A673 (cell line): ENCODE measurements around the gene SHISAL1. TPM values are rescaled to one million over a fixed set of nuclear protein-coding genes. Genes with fewer than 3 reads are reported as not detected.

ENCODE experiments used
- BruUV-seq: library from RNA; stranded (reverse); fragments of 400-500 nt; replicated peaks from 2 replicates; lab custom pipeline; 2021; lab: Mats Ljungman, UMichigan
- CTCF ChIA-PET: fragments of 300-600 bp; sonication (Branson Sonifier 250); formaldehyde crosslinking; loops from one replicate; lab custom pipeline; 2022; ENCODE audit warnings: antibody characterized with exemption; lab: Charles Lee
- POLR2A ChIA-PET: fragments of 300-600 bp; sonication (Branson Sonifier 250); formaldehyde crosslinking; loops from one replicate; lab custom pipeline; 2022; ENCODE audit warnings: antibody characterized with exemption; ENCODE audit not compliant: low non-redundant PET; lab: Charles Lee
- DNase-seq: peaks from one replicate; pipeline ENCODE4 v3.0.0-alpha.2; 2015; ENCODE audit warnings: low spot score
- H3K27ac ChIP-seq: fragments of 200-600 bp; sonication (generic); 2 replicates; pipeline ENCODE4 v1.5.1; 2016; ENCODE audit warnings: mixed run types, low read depth, mild to moderate bottlenecking, mixed read lengths, antibody characterized with exemption, low read length; ENCODE audit not compliant: poor library complexity, severe bottlenecking
- H3K27me3 ChIP-seq: fragments of 200-600 bp; sonication (generic); replicated peaks from 2 replicates; pipeline ENCODE4 v1.6.1; 2017; ENCODE audit warnings: mixed run types, low read depth, mild to moderate bottlenecking, mixed read lengths, antibody characterized with exemption, low read length; ENCODE audit not compliant: insufficient read depth, poor library complexity
- H3K36me3 ChIP-seq: fragments of 200-600 bp; sonication (generic); 2 replicates; pipeline ENCODE4 v1.6.1; 2016; ENCODE audit warnings: mixed run types, mild to moderate bottlenecking, mixed read lengths, antibody characterized with exemption, low read length; ENCODE audit not compliant: insufficient read depth, poor library complexity, severe bottlenecking
- H3K4me1 ChIP-seq: fragments of 200-600 bp; sonication (generic); 2 replicates; pipeline ENCODE4 v1.6.1; 2017; ENCODE audit warnings: mixed run types, mild to moderate bottlenecking, mixed read lengths, antibody characterized with exemption, low read length; ENCODE audit not compliant: insufficient read depth, poor library complexity, severe bottlenecking
- H3K4me3 ChIP-seq: fragments of 200-600 bp; sonication (generic); 2 replicates; pipeline ENCODE4 v1.5.1; 2016; ENCODE audit warnings: low read depth, mixed run types, mild to moderate bottlenecking, mixed read lengths, low read length; ENCODE audit not compliant: poor library complexity, severe bottlenecking
- H3K9me3 ChIP-seq: fragments of 200-600 bp; sonication (generic); 2 replicates; pipeline ENCODE4 v1.6.1; 2016; ENCODE audit warnings: mixed run types, low read depth, mild to moderate bottlenecking, mixed read lengths, antibody characterized with exemption, low read length; ENCODE audit not compliant: poor library complexity, severe bottlenecking
- EZH2 ChIP-seq: fragments of 200-600 bp; sonication (generic); IDR thresholded peaks from 2 replicates; pipeline ENCODE4 v1.6.1; 2017; ENCODE audit warnings: borderline replicate concordance, low read depth, mild to moderate bottlenecking, mixed read lengths, antibody characterized with exemption, low read length; ENCODE audit not compliant: poor library complexity, severe bottlenecking
- intact Hi-C: fragments of 100-400 bp; cut with micrococcal nuclease; formaldehyde crosslinking; loops from one replicate; pipeline ENCODE4 v1.10.0; 2022; ENCODE audit not compliant: unreplicated experiment
- total RNA-seq: library from RNA; stranded (reverse); gene quantifications from 2 replicates; pipeline ENCODE4 v1.2.3, GENCODE V29; 2021
- TF ChIP-seq, protein P1 (sequence below): fragments of 300-800, 200-600 bp; sonication (generic); conservative IDR thresholded peaks from 2 replicates; pipeline ENCODE4 v1.5.1; 2017; ENCODE audit warnings: low read depth, mild to moderate bottlenecking, antibody characterized with exemption, low read length, moderate library complexity, mixed read lengths

SHISAL1 gene
- total RNA-seq, 1 experiment from 2014 or later, result 1.8 TPM

DNA sequence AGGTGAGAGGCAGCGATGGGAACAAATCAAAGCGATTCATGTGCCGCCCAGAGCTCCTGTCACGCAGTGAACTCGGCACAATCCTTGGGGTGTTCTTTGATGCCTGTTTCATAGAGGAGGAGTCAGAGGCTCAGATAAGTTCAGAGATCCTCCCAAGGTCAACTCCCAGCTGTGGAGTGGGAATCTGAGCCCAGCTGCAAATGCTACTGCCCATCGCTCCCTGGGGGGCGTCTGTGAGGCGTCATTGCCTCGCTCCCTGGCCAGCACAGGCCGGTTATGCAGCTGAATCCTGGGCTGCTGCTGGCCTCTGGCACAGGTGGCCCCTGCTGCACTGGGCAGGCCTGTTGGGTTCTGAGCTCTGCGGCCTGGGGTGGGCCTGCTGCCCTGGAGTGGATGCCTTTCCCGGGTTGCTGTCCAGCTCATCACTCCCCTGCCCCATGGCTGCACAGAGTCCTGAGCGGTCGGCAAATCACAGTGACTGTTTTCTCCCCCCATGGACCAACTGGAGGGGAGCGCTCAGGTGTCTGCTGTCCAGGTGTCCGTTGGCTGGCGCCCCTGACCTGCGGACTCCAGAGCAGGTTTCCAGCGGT, 36.3 kb upstream of the SHISAL1 start:
- ChIA-PET POLR2A (interaction anchor here (0.6 kb wide), 1 partner anchor 26 kb away, joined by 3 read pairs; no protein-coding TSS in a partner anchor), CTCF (no interaction called here)
- intact Hi-C loops, result no loop called here
- Histone ChIP-seq H3K36me3 (no peaks in the 10 kb centered on the region), H3K27ac (no peak overlapping the region), H3K4me1 (peaks cover 5% of the 10 kb centered on the region), H3K4me3 (no peak overlapping the region), H3K27me3 (no peaks in the 10 kb centered on the region), H3K9me3 (no peaks in the 10 kb centered on the region)
- no peak for DNase-seq
- no peak for TF ChIP-seq EZH2
- TF ChIP-seq, protein P1, sequence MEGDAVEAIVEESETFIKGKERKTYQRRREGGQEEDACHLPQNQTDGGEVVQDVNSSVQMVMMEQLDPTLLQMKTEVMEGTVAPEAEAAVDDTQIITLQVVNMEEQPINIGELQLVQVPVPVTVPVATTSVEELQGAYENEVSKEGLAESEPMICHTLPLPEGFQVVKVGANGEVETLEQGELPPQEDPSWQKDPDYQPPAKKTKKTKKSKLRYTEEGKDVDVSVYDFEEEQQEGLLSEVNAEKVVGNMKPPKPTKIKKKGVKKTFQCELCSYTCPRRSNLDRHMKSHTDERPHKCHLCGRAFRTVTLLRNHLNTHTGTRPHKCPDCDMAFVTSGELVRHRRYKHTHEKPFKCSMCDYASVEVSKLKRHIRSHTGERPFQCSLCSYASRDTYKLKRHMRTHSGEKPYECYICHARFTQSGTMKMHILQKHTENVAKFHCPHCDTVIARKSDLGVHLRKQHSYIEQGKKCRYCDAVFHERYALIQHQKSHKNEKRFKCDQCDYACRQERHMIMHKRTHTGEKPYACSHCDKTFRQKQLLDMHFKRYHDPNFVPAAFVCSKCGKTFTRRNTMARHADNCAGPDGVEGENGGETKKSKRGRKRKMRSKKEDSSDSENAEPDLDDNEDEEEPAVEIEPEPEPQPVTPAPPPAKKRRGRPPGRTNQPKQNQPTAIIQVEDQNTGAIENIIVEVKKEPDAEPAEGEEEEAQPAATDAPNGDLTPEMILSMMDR, result no peak
- BruUV-seq, result no TSS peak

DNA sequence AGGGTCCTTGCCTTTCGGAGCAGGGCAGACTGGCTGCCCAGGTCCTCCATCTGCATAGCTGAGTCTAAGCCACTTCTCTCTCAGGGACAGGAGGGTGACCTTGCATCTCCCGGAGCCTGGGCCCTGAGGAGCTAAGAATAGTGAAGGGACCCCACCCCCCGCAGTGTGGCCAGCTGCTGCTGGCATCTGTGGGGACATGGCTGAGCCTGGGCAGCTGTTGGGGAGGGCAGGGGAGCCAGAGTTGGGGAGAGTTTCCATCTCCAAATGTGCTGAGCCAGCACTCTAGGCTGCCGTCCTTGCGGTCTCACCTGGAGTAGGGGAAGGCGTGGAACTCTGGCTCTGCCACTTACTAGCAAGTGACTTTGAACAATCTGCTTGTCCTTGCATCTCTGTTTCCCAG, 34.8 kb upstream of the SHISAL1 start:
- H3K4me3 ChIP-seq, result no peak overlapping the region

DNA sequence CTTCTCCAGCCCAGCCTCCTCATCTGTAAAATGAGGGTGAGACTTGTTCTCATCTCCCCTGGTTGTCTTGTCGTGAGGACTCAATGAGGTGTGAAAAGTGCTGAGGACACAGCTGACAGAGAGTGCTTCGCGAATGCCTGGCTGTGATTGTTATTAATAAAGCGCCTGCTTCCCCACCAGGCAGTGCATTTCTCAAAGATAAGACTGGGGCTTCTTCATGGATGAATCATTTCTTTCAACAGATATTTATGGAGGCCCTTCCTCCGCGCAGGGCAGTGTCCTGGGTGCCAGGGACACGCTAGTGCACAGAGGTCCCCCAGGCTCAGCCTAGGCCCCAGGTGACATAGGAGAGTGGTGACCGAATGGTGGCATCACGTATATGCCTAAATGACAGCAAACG, 34.3 kb upstream of the SHISAL1 start:
- no peak for DNase-seq
- Histone ChIP-seq H3K4me3 (no peak overlapping the region), H3K36me3 (no peaks in the 10 kb centered on the region), H3K4me1 (peaks cover 5% of the 10 kb centered on the region), H3K27ac (no peak overlapping the region), H3K9me3 (no peaks in the 10 kb centered on the region), H3K27me3 (no peaks in the 10 kb centered on the region)
- ChIA-PET POLR2A (no interaction called here), CTCF (no interaction called here)
- no peak for TF ChIP-seq EZH2
- TF ChIP-seq, protein P1, result no peak
- BruUV-seq, result no TSS peak
- intact Hi-C loops, result no loop called here

More for the DNA sequence above, 34.8 kb upstream of the SHISAL1 start:
- H3K4me1 ChIP-seq, result peaks cover 5% of the 10 kb centered on the region
- no peak for DNase-seq
- CTCF ChIA-PET, result no interaction called here
- H3K9me3 ChIP-seq, result no peaks in the 10 kb centered on the region
- no peak overlapping the region for H3K27ac ChIP-seq
- POLR2A ChIA-PET, result no interaction called here
- no peaks in the 10 kb centered on the region for H3K36me3 ChIP-seq
- BruUV-seq, result no TSS peak
- TF ChIP-seq, protein P1, result no peak
- no peak for TF ChIP-seq EZH2
- no peaks in the 10 kb centered on the region for H3K27me3 ChIP-seq
- intact Hi-C loops, result no loop called here
